Osteoblast (primary cell): ENCODE data around the gene SARS1. TPM values are rescaled to one million over a fixed set of nuclear protein-coding genes. Genes with fewer than 3 reads are reported as not detected.
A peak's percentile ranks its signal among the peaks of the same experiment; 100 is the strongest.

Experiments used
- DNase-seq: peaks from one replicate; pipeline ENCODE4 v3.0.0; 2011; ENCODE audit warnings: low spot score, mixed read lengths; ENCODE audit not compliant: insufficient read length; ENCODE audit errors: missing footprints
- H2AFZ ChIP-seq: 2 replicates; pipeline ENCODE4 v1.6.0; 2011; ENCODE audit warnings: mild to moderate bottlenecking, low read length
- H3K27ac ChIP-seq: 2 replicates; pipeline ENCODE4 v1.5.1; 2011; ENCODE audit warnings: mild to moderate bottlenecking, low read depth, low read length, moderate library complexity
- H3K27me3 ChIP-seq: 2 replicates; pipeline ENCODE4 v1.6.0; 2012; ENCODE audit warnings: mild to moderate bottlenecking, control low read depth, inconsistent platforms, low read length, moderate library complexity; ENCODE audit not compliant: insufficient read depth
- H3K36me3 ChIP-seq: 2 replicates; pipeline ENCODE4 v1.5.1; 2011; ENCODE audit warnings: mild to moderate bottlenecking, low read length, control low read depth, moderate library complexity; ENCODE audit not compliant: insufficient read depth
- H3K4me1 ChIP-seq: 2 replicates; pipeline ENCODE4 v1.5.1; 2011; ENCODE audit warnings: mild to moderate bottlenecking, low read length, control low read depth, moderate library complexity; ENCODE audit not compliant: insufficient read depth
- H3K4me2 ChIP-seq: 2 replicates; pipeline ENCODE4 v1.6.0; 2011; ENCODE audit warnings: mild to moderate bottlenecking, low read length; ENCODE audit not compliant: insufficient read depth
- H3K4me3 ChIP-seq: fragments of 200-600 bp; sonication (generic); 3 replicates; pipeline ENCODE4 v1.5.1; 2012; ENCODE audit warnings: mild to moderate bottlenecking, low read length, inconsistent platforms; ENCODE audit not compliant: insufficient read depth
- H3K79me2 ChIP-seq: 2 replicates; pipeline ENCODE4 v1.6.0; 2012; ENCODE audit warnings: mild to moderate bottlenecking, low read length, control low read depth, inconsistent platforms; ENCODE audit not compliant: insufficient read depth
- H3K9me3 ChIP-seq: 2 replicates; pipeline ENCODE4 v1.5.1; 2011; ENCODE audit warnings: low read depth, low read length, control low read depth
- H4K20me1 ChIP-seq: 2 replicates; pipeline ENCODE4 v1.6.0; 2012; ENCODE audit warnings: mild to moderate bottlenecking, low read length, control low read depth; ENCODE audit not compliant: insufficient read depth
- CTCF ChIP-seq: IDR thresholded peaks from 2 replicates; pipeline ENCODE4 v1.5.1; 2011; ENCODE audit warnings: mild to moderate bottlenecking, low read depth, low read length, moderate library complexity; ENCODE audit errors: extremely low read depth
- total RNA-seq: library from RNA; depleted of rRNA; stranded (reverse); fragments of >200 nt; gene quantifications from 2 replicates; pipeline ENCODE4 v1.2.3, GENCODE V29; 2012

Gene SARS1
- total RNA-seq, 1 donor: 392 TPM

- DNase-seq: peak; percentile 65
- H3K4me3 ChIP-seq: peak overlapping the region; percentile 61
- H3K79me2 ChIP-seq: peaks cover 3% of the 10 kb centered on the region
- H3K27ac ChIP-seq: peak overlapping the region; percentile 42
- H2AFZ ChIP-seq: peak overlapping the region; percentile 81
- no peaks in the 10 kb centered on the region for H3K9me3 ChIP-seq
- H3K4me1 ChIP-seq: peaks cover 14% of the 10 kb centered on the region
- H3K27me3 ChIP-seq: no peaks in the 10 kb centered on the region
- no peaks in the 10 kb centered on the region for H3K36me3 ChIP-seq
- H4K20me1 ChIP-seq: no peaks in the 10 kb centered on the region
- peak overlapping the region; percentile 88 for H3K4me2 ChIP-seq
- no peak for TF ChIP-seq CTCF
These were observed 4.8 kb upstream of the SARS1 start for GRCh38 chr1:109208836-109209463.

DNA sequence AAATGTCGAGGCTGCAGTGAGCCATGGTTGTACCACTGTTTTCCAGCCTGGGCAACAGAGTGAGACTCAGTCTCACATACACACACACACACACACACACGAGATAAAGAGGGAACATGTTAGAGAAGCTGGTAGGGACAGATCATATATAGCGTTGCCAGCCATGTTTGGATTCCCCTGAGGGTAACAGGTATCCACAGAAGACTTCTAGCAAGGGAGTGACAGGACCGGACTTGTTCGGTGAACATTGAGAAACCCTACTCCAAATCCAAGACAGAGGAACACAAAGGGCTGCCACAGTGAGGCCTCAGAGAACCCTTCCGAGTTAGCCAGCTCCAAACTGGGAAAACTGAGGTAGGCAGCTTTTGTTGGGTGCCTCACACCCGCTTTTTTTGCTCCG, 3.7 kb upstream of the SARS1 start:
- H3K27me3 ChIP-seq: no peaks in the 10 kb centered on the region
- no peak overlapping the region for H3K4me3 ChIP-seq
- no peak for DNase-seq
- no peak overlapping the region for H3K27ac ChIP-seq
- H3K4me1 ChIP-seq: peaks cover 16% of the 10 kb centered on the region
- no peak overlapping the region for H2AFZ ChIP-seq
- H3K36me3 ChIP-seq: no peaks in the 10 kb centered on the region
- TF ChIP-seq CTCF: no peak
- no peak overlapping the region for H3K4me2 ChIP-seq
- H3K9me3 ChIP-seq: no peaks in the 10 kb centered on the region
- peaks cover 14% of the 10 kb centered on the region for H3K79me2 ChIP-seq
- peaks cover 4% of the 10 kb centered on the region for H4K20me1 ChIP-seq

DNA sequence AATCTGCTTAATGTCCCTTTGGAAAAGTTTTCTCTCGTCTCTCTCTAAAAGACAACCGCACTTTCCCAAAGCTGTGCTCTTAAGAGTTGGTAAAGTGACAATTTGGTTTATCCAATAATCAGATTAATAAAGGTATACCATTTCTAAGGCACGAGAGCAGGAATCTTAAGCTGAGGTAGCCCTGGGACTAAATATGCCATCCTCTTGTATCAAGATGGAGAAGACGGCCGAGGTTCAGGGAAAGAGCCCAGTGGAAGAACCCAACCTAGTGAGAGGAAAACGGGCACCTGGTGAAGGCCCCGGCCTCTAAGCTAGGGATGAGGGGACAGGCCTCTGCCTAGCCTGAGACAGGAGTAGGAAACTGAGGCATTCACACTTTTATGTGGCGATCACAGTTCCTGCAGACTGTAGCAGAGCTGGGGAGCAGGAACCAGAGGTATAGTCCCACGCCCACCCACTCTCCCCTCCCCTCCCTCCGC, 334 bp upstream of the SARS1 start:
- Histone ChIP-seq H3K4me2 (peak overlapping the region; percentile 85), H4K20me1 (peaks cover 23% of the 10 kb centered on the region)

More for the DNA sequence above, 334 bp upstream of the SARS1 start:
- TF ChIP-seq CTCF: no peak
- Histone ChIP-seq H3K27me3 (no peaks in the 10 kb centered on the region), H3K4me3 (peak overlapping the region; percentile 99), H3K9me3 (no peaks in the 10 kb centered on the region), H3K27ac (peak overlapping the region; percentile 93), H3K79me2 (peaks cover 44% of the 10 kb centered on the region), H3K4me1 (peaks cover 30% of the 10 kb centered on the region), H2AFZ (peak overlapping the region; percentile 86), H3K36me3 (peaks cover 14% of the 10 kb centered on the region)
- DNase-seq: no peak
